Glutamatergic neuron (in vitro differentiated cells): Measurements from ENCODE around the gene ADAMTS17. TPM values are rescaled to one million over a fixed set of nuclear protein-coding genes. Genes with fewer than 3 reads are reported as not detected.

ENCODE experiments used
- DNase-seq: peaks from one replicate; pipeline ENCODE4 v3.0.0; 2022
- H3K27ac Mint-ChIP-seq: one replicate; pipeline ENCODE4 v1.8.0; 2020; ENCODE audit warnings: mild to moderate bottlenecking, mixed read lengths, inconsistent platforms; ENCODE audit not compliant: unreplicated experiment
- H3K27me3 Mint-ChIP-seq: one replicate; pipeline ENCODE4 v1.8.0; 2020; ENCODE audit warnings: mild to moderate bottlenecking, moderate library complexity, mixed read lengths, inconsistent platforms; ENCODE audit not compliant: unreplicated experiment
- H3K36me3 Mint-ChIP-seq: one replicate; pipeline ENCODE4 v1.8.0; 2020; ENCODE audit warnings: mild to moderate bottlenecking, mixed read lengths, inconsistent platforms; ENCODE audit not compliant: unreplicated experiment
- H3K4me1 Mint-ChIP-seq: one replicate; pipeline ENCODE4 v1.8.0; 2020; ENCODE audit warnings: mild to moderate bottlenecking, low read depth, mixed read lengths, inconsistent platforms; ENCODE audit not compliant: unreplicated experiment
- H3K4me3 Mint-ChIP-seq: one replicate; pipeline ENCODE4 v1.8.0; 2020; ENCODE audit warnings: mild to moderate bottlenecking, mixed read lengths, inconsistent platforms; ENCODE audit not compliant: unreplicated experiment
- H3K9me3 Mint-ChIP-seq: one replicate; pipeline ENCODE4 v1.8.0; 2020; ENCODE audit warnings: mild to moderate bottlenecking, moderate library complexity, mixed read lengths, inconsistent platforms; ENCODE audit not compliant: unreplicated experiment
- CTCF ChIP-seq: fragments of 200-600 bp; sonication (generic); IDR thresholded peaks from one replicate; pipeline ENCODE4 v1.5.0; 2021; ENCODE audit not compliant: partially characterized antibody, unreplicated experiment
- total RNA-seq: library from RNA; stranded (reverse); fragmentation: NEBNext Ultra II Directional; extraction: Animal tissue kit (Norgen Biotek cat#: 25700); gene quantifications from one replicate; pipeline ENCODE4 v1.2.1, GENCODE V29; 2021; ENCODE audit not compliant: unreplicated experiment

The ADAMTS17 gene
- total RNA-seq, 1 donor from 2014 or later: 6.8 TPM

- no peak for TF ChIP-seq CTCF
- no peaks in the 10 kb centered on the region for H3K4me1 Mint-ChIP-seq
- DNase-seq: no peak
- no peak overlapping the region for H3K4me3 Mint-ChIP-seq
- H3K9me3 Mint-ChIP-seq: peaks cover 7% of the 10 kb centered on the region
- no peaks in the 10 kb centered on the region for H3K36me3 Mint-ChIP-seq
- H3K27me3 Mint-ChIP-seq: peaks cover 8% of the 10 kb centered on the region
- no peak overlapping the region for H3K27ac Mint-ChIP-seq
These were observed 323.6 kb downstream of the ADAMTS17 start for GRCh38 chr15:100018191-100018590.

GRCh38 chr15:100017140-100017539 lies 324.6 kb downstream of the ADAMTS17 start:
- Mint-ChIP-seq H3K27ac (no peak overlapping the region), H3K36me3 (peaks cover 9% of the 10 kb centered on the region), H3K27me3 (peaks cover 8% of the 10 kb centered on the region), H3K4me3 (no peak overlapping the region), H3K4me1 (no peaks in the 10 kb centered on the region), H3K9me3 (peaks cover 11% of the 10 kb centered on the region)
- TF ChIP-seq CTCF: no peak
- no peak for DNase-seq

GRCh38 chr15:100016632-100017031 lies 325.1 kb downstream of the ADAMTS17 start:
- Mint-ChIP-seq H3K9me3 (peaks cover 8% of the 10 kb centered on the region), H3K27ac (no peak overlapping the region), H3K4me1 (no peaks in the 10 kb centered on the region), H3K27me3 (peaks cover 8% of the 10 kb centered on the region), H3K4me3 (no peak overlapping the region), H3K36me3 (peaks cover 14% of the 10 kb centered on the region)
- no peak for TF ChIP-seq CTCF
- DNase-seq: no peak

- Mint-ChIP-seq H3K36me3 (peaks cover 14% of the 10 kb centered on the region), H3K4me1 (no peaks in the 10 kb centered on the region), H3K4me3 (no peak overlapping the region), H3K27me3 (peaks cover 2% of the 10 kb centered on the region), H3K9me3 (peaks cover 12% of the 10 kb centered on the region), H3K27ac (no peak overlapping the region)
- no peak for TF ChIP-seq CTCF
- no peak for DNase-seq
These were observed 330.5 kb downstream of the ADAMTS17 start for GRCh38 chr15:100011235-100011634.

- no peak for TF ChIP-seq CTCF
- Mint-ChIP-seq H3K9me3 (peaks cover 12% of the 10 kb centered on the region), H3K36me3 (peaks cover 14% of the 10 kb centered on the region), H3K27ac (no peak overlapping the region), H3K4me3 (no peak overlapping the region), H3K4me1 (no peaks in the 10 kb centered on the region), H3K27me3 (peaks cover 2% of the 10 kb centered on the region)
- DNase-seq: no peak
These were observed 332.4 kb downstream of the ADAMTS17 start for GRCh38 chr15:100009372-100009771.
